Heart right ventricle (tissue), 16 donors: ENCODE measurements around the gene NEMP2. TPM values are rescaled to one million over a fixed set of nuclear protein-coding genes. Genes with fewer than 3 reads are reported as not detected.

Experiments
- ATAC-seq, 8 donors: fragments of 200-7000 bp; cut with Tn5 transposase; one replicate each; pipeline ENCODE4 v1.9.1; 2020; ENCODE audit warnings: mild to moderate bottlenecking in 8 of 8, moderate library complexity in 8 of 8, moderate number of reproducible peaks in 1 of 8
- DNase-seq, 2 donors: peaks; one replicate each; pipeline ENCODE4 v3.0.0-alpha.2; 2020
- H3K27ac ChIP-seq, 10 donors: fragments of 200-600 bp; sonication (generic) in 2 of 10; one replicate each; pipeline versions ENCODE4 v1.5.0 to v1.8.0; 2020 to 2022; ENCODE audit warnings: mild to moderate bottlenecking in 3 of 10
- H3K27me3 ChIP-seq, 7 donors: fragments of 200-600 bp; one replicate each; pipeline ENCODE4 v1.8.0; 2021 to 2022; ENCODE audit warnings: mild to moderate bottlenecking in 2 of 7
- H3K36me3 ChIP-seq, 9 donors: fragments of 200-600 bp; sonication (generic) in 1 of 9; one replicate each; pipeline versions ENCODE4 v1.5.0 to v1.8.0; 2020 to 2022; ENCODE audit warnings: mild to moderate bottlenecking in 2 of 9
- H3K4me1 ChIP-seq, 9 donors: fragments of 200-600 bp; sonication (generic) in 1 of 9; one replicate each; pipeline versions ENCODE4 v1.5.0 to v1.8.0; 2020 to 2022; ENCODE audit warnings: mild to moderate bottlenecking in 4 of 9
- H3K4me3 ChIP-seq, 10 donors: fragments of 200-600 bp; sonication (generic) in 2 of 10; one replicate each; pipeline versions ENCODE4 v1.5.0 to v1.8.0; 2020 to 2022; ENCODE audit warnings: mild to moderate bottlenecking in 7 of 10, moderate library complexity in 2 of 10
- H3K9me3 ChIP-seq, 11 donors: fragments of 200-600 bp in 10 of 11; sonication (generic) in 2 of 11; one replicate each; pipeline versions ENCODE4 v1.5.0 to v1.8.0; 2013 to 2022; ENCODE audit warnings: mild to moderate bottlenecking in 2 of 11, control low read depth in 1 of 11, moderate library complexity in 1 of 11
- WGBS, 2 donors: extraction: QIAGEN DNeasy Blood & Tissue Kit; methylation state at CpG; one replicate each; pipeline ENCODE4 v1.1.7; 2013; ENCODE audit warnings: inconsistent platforms in 1 of 2; 5-methylcytosine and 5-hydroxymethylcytosine counted together
- intact Hi-C, 10 donors: fragments of 100-400 bp; cut with DNase I; formaldehyde crosslinking; loops; one replicate each; pipeline versions ENCODE4 v1.11.1 to v1.14.2; 2022
- polyA plus RNA-seq, 2 donors: library from polyadenylated mRNA; stranded (reverse); fragments of 200-250 nt; gene quantifications; one replicate each; pipeline ENCODE4 v1.2.3, GENCODE V29; 2013
- total RNA-seq, 10 donors: library from RNA; stranded (reverse); fragmentation: NEBNext Ultra II Directional in 3 of 10; extraction: Animal tissue kit (Norgen Biotek cat#: 25700) in 3 of 10; gene quantifications; one replicate each; pipeline versions ENCODE4 v1.2.1 to v1.2.4, GENCODE V29; 2021 to 2023
- TF ChIP-seq, protein P1 (sequence below), 9 donors: fragments of 200-600 bp; sonication (generic) in 2 of 9; IDR thresholded peaks; one replicate each; pipeline versions ENCODE4 v1.5.0 to v1.8.0; 2021 to 2022; ENCODE audit warnings: antibody characterized with exemption in 9 of 9, mild to moderate bottlenecking in 5 of 9, moderate library complexity in 1 of 9
- donor health status: Arrhythmogenic right ventricular cardiomyopathy.
- donor health status: ischemic (EF 13 %, LVEDD 7.1; RV severe dilation, severe dysfunction).
- donor health status: healthy with polysubstance abuse.
- donor health status: DM: no; HTN: yes; CAD: no.
- donor health status: DM: no; HTN: no; CAD: no.
- donor health status: ischemic (EF 25% LVEDD 6.9; RV normal size, moderate dysfunction).
- donor health status: ischemic (EF 25% LVEDD 5.7; RV mildly dilated, moderate dysfunction).
- donor health status: healthy.
- donor health status: DM: yes; HTN: yes; CAD: no.
- donor health status: Ischemic cardiomyopathy.
- donor health status: ischemic (EF 35%, LVEDD 5.7; RV mildly dilated, moderate dysfunction).
- donor health status: nonischemic (EF 11% LVEDD 7.7; RV severe dilation, severe dysfunction).
- donor health status: DM: yes; HTN: yes; CAD: no.
- donor health status: PGD.
- donor health status: ischemic (EF 29% LVEDD 5.4; RV normal size, mild dysfunction).
- donor health status: nonischemic (EF 23%, LVEDD 6.1; RV moderate dilation, normal function).

The NEMP2 gene
- total and polyA plus RNA-seq, 12 donors, result 0.51 to 4.7 (median 2.6) TPM

DNA sequence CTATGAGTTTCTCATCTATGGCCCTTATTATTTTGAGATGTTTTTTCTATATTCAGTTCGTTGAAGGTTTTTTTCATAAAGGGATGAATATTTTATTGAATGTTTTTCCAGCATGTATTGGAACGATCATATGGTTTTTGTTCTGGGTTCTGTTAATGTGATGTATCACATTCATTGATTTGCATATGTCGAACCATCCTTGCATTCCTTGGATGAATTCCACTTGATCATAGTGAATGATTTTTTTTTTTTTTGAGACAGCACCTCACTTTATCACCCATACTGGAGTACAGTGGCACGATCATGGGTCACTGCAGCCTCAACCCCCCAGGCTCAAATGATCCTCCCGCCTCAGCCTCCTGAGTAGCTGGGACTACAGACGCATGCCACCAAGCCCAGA lies 5.5 kb upstream of the NEMP2 start:
- Histone ChIP-seq H3K27me3 (no peaks in the 10 kb centered on the region), H3K4me3 (no peak overlapping the region), H3K36me3 (no peaks in the 10 kb centered on the region), H3K27ac (no peak overlapping the region), H3K9me3 (peaks cover 0 to 61% (median 49%) of the 10 kb centered on the region in 11 donors), H3K4me1 (peaks cover 0 to 18% (median 0%) of the 10 kb centered on the region in 9 donors)
- 97 to 98% methylated on average over 6 of the region's 6 CpGs for WGBS, 2 donors
- TF ChIP-seq, protein P1, sequence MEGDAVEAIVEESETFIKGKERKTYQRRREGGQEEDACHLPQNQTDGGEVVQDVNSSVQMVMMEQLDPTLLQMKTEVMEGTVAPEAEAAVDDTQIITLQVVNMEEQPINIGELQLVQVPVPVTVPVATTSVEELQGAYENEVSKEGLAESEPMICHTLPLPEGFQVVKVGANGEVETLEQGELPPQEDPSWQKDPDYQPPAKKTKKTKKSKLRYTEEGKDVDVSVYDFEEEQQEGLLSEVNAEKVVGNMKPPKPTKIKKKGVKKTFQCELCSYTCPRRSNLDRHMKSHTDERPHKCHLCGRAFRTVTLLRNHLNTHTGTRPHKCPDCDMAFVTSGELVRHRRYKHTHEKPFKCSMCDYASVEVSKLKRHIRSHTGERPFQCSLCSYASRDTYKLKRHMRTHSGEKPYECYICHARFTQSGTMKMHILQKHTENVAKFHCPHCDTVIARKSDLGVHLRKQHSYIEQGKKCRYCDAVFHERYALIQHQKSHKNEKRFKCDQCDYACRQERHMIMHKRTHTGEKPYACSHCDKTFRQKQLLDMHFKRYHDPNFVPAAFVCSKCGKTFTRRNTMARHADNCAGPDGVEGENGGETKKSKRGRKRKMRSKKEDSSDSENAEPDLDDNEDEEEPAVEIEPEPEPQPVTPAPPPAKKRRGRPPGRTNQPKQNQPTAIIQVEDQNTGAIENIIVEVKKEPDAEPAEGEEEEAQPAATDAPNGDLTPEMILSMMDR (IDR thresholded peaks at IDR 0.05), result no peak
- DNase-seq, result no peak
- intact Hi-C loops, result loop anchor here in 1 of 10 donors (10.0 kb wide), 1 partner anchor 265 kb away; no protein-coding TSS in a partner anchor
- ATAC-seq, result no peak

DNA sequence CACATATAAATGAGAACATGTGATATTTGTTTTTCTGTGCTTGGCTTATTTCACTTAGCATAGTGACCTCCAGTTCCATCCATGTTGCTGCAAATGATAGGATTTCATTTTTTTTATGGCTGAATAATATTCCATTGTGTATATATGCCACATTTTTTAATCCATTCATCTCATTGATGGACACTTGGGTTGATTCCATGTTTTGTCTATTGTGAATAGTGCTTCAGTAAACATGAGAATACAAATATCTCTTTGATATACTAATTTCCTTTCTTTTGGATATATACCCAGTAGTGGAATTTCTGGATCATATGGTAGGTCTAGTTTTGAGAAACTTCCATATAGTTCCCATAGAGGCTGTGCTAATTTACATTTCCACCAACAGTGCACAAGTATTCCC lies 3.7 kb upstream of the NEMP2 start:
- Histone ChIP-seq H3K9me3 (peaks cover 0 to 61% (median 49%) of the 10 kb centered on the region in 11 donors), H3K4me3 (no peak overlapping the region), H3K4me1 (peaks cover 0 to 24% (median 7%) of the 10 kb centered on the region in 9 donors), H3K27ac (no peak overlapping the region), H3K27me3 (no peaks in the 10 kb centered on the region), H3K36me3 (no peaks in the 10 kb centered on the region)
- ATAC-seq, result no peak
- DNase-seq, result no peak
- intact Hi-C loops, result loop anchor here in 8 of 10 donors (5.0 to 10.0 kb wide), 10 partner anchors 34 to 267 kb away; partner anchors contain the start of gene NAB1 (in 3 of the 8)
- TF ChIP-seq, protein P1 (IDR thresholded peaks at IDR 0.05), result no peak

DNA sequence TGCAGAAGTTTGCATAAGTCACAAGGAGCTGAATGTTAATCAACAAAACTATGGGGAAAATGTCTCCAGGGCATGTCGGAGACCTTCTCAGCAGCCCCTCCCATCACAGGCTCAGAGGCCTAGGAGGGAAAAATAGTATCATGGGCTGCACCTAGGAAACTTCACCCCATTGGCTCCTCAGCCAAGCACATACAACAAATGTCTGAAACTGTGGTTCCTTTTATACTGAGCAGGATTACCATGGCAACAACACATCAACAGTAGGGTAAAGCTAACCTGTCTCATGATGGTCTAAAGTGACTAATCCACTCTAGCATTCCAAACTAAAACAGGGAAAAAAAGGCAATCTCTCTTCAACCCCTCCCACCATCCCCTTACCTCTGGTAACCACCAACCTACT lies 3.2 kb upstream of the NEMP2 start:
- 92 to 94% methylated on average over 1 of the region's 1 CpG for WGBS, 2 donors
- intact Hi-C loops, result loop anchor here in 8 of 10 donors (5.0 to 10.0 kb wide), 10 partner anchors 35 to 267 kb away; partner anchors contain the start of gene NAB1 (in 3 of the 8)
- TF ChIP-seq, protein P1 (IDR thresholded peaks at IDR 0.05), result no peak
- Histone ChIP-seq H3K36me3 (no peaks in the 10 kb centered on the region), H3K4me3 (no peak overlapping the region), H3K4me1 (peaks cover 0 to 28% (median 11%) of the 10 kb centered on the region in 9 donors), H3K27ac (no peak overlapping the region), H3K27me3 (no peaks in the 10 kb centered on the region), H3K9me3 (peaks cover 0 to 61% (median 49%) of the 10 kb centered on the region in 11 donors)
- ATAC-seq (no peak), DNase-seq (no peak)

DNA sequence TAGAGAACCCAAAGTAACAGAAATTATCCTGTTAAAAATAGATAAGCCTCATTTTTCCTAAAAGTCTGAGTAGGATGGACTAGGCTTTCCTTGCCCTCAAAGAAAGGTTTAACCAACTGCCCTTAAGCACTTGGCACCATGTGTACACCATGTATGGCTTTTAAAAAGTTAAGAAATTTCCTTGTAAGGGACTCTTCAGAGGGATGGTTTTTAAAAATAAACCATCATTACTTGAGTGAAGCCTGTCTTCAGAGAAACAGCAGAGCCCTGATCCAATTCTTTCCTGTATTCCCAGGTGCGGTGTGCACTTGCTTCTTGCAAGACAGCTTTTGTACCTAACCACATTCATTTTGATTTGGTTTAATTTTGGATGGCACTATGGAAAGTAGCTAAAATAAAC lies 1.1 kb upstream of the NEMP2 start:
- 38 to 41% methylated on average over 1 of the region's 1 CpG for WGBS, 2 donors
- DNase-seq, result no peak
- peaks cover 0 to 41% (median 24%) of the 10 kb centered on the region in 9 donors for H3K4me1 ChIP-seq
- H3K27me3 ChIP-seq, result no peaks in the 10 kb centered on the region
- peak overlapping the region in 9 of 10 donors; percentile 61 to 88 (median 76) for H3K4me3 ChIP-seq
- H3K36me3 ChIP-seq, result no peaks in the 10 kb centered on the region
- no peak for ATAC-seq
- H3K27ac ChIP-seq, result peak overlapping the region in 9 of 10 donors; percentile 95 to 99 (median 98)
- TF ChIP-seq, protein P1 (IDR thresholded peaks at IDR 0.05), result no peak
- intact Hi-C loops, result loop anchor here in 8 of 10 donors (5.0 to 10.0 kb wide), 10 partner anchors 37 to 269 kb away; partner anchors contain the start of gene NAB1 (in 3 of the 8)
- peaks cover 0 to 42% (median 29%) of the 10 kb centered on the region in 11 donors for H3K9me3 ChIP-seq
